Measurements from ENCODE around the gene MCEE.

GRCh38 chr2:71113843-71114242 is 16.2 kb downstream of the MCEE start:
- TF ChIP-seq, protein P1, sequence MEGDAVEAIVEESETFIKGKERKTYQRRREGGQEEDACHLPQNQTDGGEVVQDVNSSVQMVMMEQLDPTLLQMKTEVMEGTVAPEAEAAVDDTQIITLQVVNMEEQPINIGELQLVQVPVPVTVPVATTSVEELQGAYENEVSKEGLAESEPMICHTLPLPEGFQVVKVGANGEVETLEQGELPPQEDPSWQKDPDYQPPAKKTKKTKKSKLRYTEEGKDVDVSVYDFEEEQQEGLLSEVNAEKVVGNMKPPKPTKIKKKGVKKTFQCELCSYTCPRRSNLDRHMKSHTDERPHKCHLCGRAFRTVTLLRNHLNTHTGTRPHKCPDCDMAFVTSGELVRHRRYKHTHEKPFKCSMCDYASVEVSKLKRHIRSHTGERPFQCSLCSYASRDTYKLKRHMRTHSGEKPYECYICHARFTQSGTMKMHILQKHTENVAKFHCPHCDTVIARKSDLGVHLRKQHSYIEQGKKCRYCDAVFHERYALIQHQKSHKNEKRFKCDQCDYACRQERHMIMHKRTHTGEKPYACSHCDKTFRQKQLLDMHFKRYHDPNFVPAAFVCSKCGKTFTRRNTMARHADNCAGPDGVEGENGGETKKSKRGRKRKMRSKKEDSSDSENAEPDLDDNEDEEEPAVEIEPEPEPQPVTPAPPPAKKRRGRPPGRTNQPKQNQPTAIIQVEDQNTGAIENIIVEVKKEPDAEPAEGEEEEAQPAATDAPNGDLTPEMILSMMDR (IDR thresholded peaks at IDR 0.05) = no peak
- TF ChIP-seq KDM1A (IDR thresholded peaks at IDR 0.05; ENCODE audit: low read depth) (no peak), EP300 (IDR thresholded peaks at IDR 0.05) (no peak), POLR2A (IDR thresholded peaks at IDR 0.05; ENCODE audit: low read length) (no peak), CHD2 (IDR thresholded peaks at IDR 0.05; ENCODE audit: low read length, partially characterized antibody) (no peak)
- TF ChIP-seq, protein P2, sequence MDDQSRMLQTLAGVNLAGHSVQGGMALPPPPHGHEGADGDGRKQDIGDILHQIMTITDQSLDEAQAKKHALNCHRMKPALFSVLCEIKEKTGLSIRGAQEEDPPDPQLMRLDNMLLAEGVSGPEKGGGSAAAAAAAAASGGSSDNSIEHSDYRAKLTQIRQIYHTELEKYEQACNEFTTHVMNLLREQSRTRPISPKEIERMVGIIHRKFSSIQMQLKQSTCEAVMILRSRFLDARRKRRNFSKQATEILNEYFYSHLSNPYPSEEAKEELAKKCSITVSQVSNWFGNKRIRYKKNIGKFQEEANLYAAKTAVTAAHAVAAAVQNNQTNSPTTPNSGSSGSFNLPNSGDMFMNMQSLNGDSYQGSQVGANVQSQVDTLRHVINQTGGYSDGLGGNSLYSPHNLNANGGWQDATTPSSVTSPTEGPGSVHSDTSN (IDR thresholded peaks at IDR 0.05) = no peak
